Measurements from ENCODE around the gene EXOC5.

EXOC5 gene

DNA sequence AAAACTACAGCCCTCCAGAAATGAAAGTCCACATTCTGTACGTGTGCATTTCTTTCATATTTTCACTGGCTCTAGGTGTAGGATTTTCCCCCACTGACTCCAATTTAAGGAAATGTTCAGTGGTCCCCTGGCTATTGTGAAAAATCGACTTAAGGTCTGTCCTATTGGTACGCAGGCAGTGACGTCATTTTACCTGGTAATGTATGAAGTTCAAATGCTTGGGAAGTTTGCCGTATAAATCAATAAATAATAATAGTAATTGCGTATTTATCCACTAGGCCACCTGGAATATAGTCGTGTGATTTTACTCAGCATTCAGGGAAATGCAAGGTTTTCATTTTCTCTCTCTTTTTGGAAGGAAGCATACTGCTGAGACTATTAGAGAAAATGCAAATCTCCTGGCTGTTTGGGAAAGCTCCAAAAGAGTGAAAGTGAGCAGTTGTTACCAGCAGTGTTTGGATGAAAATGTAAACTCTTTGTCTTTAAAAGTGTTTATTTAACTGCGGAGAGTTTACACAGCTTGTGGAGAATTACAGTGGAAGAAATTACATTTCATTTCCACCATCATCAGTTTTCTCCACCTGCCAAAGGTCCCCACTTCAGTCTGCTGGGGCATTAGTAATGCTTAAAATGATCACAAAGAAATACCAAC is 107.0 kb downstream of the EXOC5 start:
- TF ChIP-seq, protein P1, sequence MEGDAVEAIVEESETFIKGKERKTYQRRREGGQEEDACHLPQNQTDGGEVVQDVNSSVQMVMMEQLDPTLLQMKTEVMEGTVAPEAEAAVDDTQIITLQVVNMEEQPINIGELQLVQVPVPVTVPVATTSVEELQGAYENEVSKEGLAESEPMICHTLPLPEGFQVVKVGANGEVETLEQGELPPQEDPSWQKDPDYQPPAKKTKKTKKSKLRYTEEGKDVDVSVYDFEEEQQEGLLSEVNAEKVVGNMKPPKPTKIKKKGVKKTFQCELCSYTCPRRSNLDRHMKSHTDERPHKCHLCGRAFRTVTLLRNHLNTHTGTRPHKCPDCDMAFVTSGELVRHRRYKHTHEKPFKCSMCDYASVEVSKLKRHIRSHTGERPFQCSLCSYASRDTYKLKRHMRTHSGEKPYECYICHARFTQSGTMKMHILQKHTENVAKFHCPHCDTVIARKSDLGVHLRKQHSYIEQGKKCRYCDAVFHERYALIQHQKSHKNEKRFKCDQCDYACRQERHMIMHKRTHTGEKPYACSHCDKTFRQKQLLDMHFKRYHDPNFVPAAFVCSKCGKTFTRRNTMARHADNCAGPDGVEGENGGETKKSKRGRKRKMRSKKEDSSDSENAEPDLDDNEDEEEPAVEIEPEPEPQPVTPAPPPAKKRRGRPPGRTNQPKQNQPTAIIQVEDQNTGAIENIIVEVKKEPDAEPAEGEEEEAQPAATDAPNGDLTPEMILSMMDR (IDR thresholded peaks at IDR 0.05; ENCODE audit: low read depth, low read length): no peak
- no peak overlapping the region for H3K4me3 ChIP-seq (ENCODE audit: low read depth, low read length)

DNA sequence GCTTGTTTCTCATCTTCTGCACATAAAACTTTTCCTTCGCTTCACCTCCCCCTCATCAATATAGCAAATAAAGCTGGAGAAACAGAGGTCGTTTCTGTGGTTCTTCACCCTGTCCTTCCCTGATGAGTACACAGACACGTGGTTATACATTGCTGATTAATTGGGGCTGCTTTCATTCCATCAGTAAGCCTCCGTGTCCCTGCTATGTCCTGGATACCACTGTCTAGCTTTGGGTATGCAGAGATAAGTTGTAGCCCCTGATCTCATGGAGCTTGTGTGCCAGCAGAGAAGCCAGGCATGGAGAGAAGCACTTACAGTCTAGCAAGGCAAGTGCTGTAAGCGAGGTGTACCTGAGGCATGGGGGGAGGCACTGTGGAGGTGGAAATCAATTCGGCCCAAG is 108.4 kb downstream of the EXOC5 start:
- TF ChIP-seq, protein P1 (IDR thresholded peaks at IDR 0.05; ENCODE audit: low read depth, low read length): no peak
- no peak overlapping the region for H3K4me3 ChIP-seq (ENCODE audit: low read depth, low read length)

DNA sequence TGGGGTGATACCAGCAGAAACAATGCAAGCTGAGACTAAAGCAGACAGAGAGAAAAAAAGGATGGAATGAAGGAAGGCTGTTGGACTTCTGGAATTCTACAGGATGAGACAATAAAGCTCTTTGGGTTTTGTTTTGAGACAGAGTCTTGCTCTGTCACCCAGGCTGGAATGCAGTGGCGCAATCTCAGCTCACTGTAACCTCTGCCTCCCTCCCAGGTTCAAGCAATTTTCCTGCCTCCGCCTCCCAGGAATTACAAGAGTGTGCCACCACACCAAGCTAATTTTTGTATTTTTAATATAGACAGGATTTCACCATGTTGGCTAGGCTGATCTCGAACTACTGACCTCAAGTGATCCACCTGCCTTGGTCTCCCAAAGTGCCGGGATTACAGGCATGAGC is 115.4 kb downstream of the EXOC5 start:
- TF ChIP-seq, protein P1 (IDR thresholded peaks at IDR 0.05; ENCODE audit: low read depth, low read length): no peak
- no peak overlapping the region for H3K4me3 ChIP-seq (ENCODE audit: low read depth, low read length)

All from WI38 (cell line).